HG03565 (cell line): ENCODE results near the gene POLL.

ENCODE experiments used
- ATAC-seq: cut with Tn5 transposase; IDR thresholded peaks from one replicate; pipeline ENCODE4 v1.9.1; 2021; ENCODE audit warnings: mild to moderate bottlenecking, moderate library complexity; ENCODE audit not compliant: unreplicated experiment

The POLL gene

DNA sequence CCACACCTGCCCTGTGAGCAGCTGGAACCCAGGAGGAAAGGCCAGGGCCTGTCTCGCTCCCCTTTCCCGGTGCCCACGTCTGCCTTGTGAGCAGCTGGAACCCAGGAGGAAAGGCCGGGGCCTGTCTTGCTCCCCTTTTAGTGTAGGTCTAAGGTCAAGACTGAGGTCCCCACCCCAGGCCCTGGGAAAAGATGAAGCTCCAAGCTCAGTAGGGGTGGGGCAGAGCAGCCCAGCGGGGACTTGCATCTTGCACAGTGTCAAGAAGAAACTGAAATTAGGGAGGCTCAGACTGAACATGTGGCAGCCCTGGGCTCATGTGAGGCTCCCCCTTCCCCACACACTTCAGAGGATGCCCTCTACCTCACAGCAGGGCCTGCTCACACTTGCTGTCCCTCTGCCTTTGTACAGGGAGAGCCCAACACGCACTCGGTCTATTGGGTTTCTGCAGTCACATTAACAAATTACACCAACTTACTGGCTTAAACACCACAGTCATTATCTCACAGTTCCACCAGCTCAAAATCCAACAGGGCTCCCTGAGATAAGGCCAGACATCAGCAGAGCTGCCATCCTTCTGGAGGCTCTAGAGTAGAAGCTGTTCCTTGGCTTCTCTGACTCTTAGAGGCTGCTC lies 12.4 kb downstream of the POLL start:
- ATAC-seq: no peak

- ATAC-seq: no peak
Measured at GRCh38 chr10:101575091-101575490, 13.0 kb downstream of the POLL start.

GRCh38 chr10:101573885-101574753 lies 13.9 kb downstream of the POLL start:
- ATAC-seq: no peak

DNA sequence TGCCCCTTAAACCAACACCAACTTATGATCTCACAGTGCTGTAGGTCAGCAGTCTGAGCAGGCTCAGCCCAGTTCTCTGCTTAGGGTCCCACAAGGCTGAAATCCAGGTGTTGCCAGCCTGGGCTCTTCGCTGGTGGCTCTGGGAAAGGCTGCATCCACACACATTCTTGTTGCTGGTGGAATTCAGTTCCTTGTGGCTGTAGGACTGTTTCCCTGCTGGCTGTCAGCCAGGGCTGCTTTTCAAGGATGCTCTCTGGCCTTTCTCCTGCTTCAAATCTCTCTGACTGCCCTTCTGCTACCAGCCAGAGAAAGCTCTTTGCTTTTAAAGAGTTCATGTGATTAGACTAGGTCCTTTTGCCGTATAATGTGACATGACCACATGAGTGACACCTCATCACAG lies 15.3 kb downstream of the POLL start:
- no peak for ATAC-seq

GRCh38 chr10:101572126-101572525 lies 15.9 kb downstream of the POLL start:
- no peak for ATAC-seq

DNA sequence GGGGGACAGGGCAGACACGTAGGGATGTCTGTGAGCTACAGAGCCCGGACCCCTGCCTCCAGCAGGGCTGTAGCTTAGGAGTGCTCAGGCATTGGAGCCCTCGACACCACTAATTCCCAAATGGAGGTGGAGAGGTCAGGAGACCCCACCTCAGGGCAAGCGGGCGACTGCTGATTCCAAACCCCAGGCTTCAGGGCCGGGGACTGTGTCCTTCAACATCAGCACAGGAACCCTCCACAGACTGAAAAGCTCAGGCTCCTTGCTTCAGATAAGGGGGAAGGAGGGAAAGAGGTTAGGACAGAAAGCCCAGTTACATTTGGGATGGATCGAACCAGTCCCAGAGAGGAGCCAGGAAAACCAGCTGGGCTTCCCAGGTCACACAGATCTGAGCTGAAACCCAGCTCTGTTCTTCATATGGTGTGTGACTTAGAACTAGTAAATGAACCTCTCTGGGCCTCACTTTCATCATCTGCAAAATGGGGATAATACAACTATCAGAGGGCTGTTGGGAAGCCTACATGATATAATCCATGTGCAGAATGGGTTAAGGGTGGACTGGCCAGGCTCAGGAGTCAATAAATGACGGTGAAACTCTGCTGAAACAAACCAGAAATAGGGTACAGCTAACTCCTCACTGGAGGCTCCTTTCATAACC lies 16.7 kb downstream of the POLL start:
- ATAC-seq: no peak

DNA sequence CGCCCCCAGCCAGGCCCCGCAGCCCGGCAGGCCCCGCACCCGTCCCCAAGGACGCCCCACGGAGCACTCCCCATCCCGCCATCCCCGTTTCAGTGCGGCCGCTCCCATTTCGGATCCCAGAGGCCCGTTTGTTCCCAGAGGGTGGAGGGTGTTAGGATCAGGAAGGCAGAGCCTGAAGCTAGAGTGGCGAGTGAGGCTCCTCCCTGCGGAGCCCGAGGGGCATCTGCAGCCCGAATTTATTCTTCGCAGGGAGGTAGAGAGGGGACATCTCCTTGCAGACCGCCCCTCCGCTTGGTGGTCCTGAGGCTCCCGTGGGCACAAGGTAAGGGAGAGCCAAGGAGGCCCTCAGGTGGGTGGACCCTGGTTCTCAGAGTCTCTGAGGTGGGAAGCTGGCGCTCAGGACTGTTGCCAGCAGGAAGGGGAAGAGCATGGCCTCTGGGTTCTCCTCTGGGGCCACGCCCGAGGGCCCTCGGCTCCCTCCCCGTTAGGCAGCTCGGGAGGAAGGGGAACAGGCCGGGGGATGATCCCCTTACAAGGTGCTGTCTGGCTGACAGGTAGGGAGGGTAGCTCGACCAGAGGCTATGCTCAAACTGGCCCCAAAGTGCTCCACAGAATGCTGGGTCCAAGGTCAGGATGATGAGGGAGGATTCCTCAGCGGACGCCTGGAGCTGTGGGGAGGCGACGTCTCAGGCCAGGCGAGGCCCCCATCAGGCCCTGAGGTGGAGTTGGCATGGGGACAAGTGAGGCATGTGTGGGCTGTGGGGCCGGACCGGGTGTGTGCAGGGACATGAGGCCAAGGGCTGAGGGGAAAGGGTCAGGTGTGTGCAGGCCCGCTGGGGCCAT lies 17.4 kb downstream of the POLL start:
- ATAC-seq: no peak

DNA sequence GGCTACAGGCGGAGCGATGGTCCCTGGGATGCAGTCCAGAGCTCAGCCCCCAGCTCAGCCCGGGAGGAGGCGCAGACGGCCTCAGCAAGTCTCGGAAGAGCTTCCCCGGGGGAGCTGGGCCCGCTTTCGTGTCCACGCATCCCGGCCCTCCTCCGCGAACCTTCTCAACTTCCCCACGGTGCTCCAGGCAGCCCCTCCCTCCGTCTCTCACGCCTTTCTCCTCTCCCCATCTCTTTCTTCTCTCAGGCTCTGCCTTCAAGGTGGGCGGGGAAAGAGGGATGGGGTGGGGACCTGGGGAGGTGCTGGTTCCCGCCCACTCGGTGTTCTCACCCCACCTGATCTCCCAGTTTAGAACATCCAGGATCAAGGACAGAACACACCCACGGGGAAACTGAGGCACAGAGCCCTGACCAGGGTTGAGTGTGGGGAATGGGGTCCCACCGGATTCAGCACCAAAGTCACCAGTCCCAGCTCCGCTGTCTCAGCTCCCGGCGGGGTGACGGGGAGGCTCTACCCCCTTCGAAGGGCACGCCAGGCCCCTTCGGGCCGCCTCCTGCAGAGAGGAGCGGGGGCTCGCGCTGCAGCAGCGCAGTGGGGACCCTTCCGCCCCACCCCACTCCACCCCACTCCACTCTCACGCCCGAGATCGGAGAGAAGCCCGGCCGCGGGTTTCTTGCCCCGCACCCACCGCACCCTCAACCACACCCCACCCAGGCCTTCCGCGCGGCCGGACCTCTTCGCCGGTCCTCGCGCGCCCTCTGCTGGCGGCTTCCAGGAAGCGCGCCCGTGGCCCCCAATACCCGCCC lies 18.2 kb downstream of the POLL start:
- no peak for ATAC-seq

- ATAC-seq: no peak
Measured at GRCh38 chr10:101569323-101569621, 18.8 kb downstream of the POLL start.

DNA sequence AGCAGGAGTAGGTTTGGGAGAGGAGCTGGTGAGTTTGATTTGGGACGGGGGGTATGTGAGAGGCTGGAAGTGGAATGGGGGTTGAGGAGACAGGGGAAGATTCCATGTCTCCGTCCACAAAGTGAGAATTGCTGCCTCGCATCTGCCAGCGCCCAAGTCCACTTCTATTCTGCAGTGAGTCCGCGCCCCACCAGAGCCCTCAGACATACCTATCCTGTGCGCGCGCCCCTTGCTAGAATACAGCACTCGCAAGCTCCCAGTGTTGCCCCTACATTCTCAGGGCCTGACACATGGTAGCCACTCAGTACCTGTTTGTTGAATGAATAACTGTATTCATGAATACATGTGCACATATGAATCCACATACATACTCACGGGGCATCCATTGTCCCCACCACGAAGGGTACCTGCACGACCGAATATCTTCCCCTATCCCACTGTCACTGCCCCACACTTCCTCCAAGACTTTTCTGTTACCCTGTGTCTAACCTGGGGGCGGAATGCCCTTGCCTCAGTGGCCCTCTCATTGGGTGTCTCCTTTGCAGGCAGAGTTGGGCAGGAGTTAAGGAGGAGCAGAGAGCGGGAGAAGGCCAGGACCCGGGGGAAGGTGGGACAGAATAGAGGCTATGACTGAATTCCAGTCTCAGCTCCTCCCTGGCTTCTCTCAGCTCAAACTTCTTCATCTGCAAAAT lies 19.9 kb downstream of the POLL start:
- ATAC-seq: no peak

DNA sequence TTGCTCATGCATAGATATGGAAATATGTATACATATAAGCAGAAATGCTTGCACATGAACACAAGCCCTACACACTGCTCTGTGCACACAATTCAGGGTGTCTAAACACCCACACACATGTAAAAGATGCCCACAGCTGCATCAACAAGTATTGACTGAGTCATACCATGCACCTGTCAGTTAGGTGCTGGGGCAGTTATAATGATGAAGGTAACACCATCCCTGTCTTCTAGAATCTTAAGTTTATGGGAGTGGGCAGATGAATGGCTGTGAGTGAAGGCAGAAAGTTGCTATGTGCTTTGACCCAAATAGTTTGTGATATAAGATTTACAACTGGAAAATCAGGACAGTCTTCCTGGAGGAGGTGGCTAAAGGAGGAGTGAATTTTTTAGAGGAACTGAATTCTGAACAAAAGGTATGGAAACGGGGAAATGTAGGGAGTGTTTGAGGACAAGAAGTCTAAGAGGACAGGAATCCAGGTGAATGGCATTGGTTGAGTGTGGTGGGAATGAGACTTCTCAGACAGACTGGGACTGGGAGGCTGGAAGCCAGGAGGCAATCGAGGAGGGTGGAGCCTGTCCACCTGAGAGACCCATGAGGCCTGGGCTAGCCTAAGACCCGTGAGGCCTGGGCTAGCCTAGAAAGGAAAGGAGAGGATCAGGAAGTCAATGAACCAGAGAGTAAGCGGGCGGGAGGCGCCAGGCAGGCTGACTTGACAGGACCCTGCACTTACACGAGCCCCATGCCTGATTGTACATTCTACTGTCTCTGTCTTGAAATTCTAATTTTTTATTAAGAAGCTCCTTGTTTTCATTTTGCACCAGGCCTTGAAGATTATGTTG lies 20.7 kb downstream of the POLL start:
- ATAC-seq: no peak

- no peak for ATAC-seq
Measured at GRCh38 chr10:101566333-101567164, 21.5 kb downstream of the POLL start.

DNA sequence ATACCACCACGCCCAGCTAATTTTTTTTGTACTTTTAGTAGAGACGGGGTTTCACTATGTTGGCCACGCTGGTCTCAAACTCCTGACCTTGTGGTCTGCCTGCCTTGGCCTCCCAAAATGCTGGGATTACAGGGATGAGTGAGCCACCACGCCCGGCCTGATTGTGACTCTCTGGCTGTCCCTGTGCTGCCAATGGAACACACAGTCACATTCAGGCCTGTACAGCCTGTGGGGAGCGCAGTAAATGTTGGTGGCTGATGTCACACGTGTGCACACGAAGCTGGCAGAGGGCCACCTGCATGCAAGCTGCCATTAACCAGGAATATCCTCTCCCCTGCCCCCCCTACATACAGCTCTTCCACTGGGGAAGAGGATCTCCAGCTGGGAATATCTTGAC lies 22.1 kb downstream of the POLL start:
- ATAC-seq: no peak

GRCh38 chr10:101565370-101565900 lies 22.6 kb downstream of the POLL start:
- ATAC-seq: no peak

DNA sequence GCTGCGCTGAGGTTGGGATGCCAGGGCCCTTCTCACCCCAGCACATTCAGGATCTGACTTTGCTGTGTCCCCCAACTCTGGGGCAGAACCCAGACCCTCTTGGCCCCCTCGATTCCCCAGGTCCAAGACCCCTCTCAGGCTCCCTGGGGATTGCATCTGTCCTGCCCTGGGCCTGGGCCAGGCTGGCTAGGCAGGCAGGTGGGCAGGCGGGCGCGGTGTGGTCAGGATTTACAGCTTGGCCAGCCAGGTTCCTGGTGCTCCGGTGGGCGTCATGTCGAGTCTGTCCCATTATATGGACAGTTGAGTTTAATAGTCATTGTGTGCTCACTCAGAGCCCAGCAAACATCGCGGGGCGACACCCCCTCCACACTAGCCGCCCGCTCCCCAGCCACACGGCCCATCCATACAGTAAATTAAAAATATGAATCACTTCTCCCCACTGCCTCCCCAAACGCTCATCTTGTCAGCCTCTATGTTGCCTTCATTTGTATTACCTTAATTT lies 23.5 kb downstream of the POLL start:
- no peak for ATAC-seq

- ATAC-seq: no peak
Measured at GRCh38 chr10:101563497-101564040, 24.5 kb downstream of the POLL start.

DNA sequence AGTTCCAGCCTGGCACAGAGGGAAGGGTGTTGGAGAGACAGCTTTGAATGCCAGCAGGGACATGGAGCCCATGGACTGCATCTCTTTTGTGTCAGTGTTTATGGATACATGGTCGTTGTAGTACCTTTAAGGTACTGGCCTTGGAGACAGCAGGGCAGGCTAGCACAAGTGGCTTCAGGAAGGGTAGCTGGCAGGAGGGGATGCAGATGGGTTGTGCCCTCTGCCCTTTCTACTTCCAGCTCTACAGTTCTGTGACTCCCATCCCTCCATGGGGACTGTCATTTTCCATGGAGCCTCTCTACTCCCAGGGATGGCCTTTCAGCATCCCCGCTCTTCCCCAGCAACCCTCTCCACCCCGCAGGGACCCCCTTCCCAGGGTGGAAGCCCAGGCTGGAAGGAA lies 25.1 kb downstream of the POLL start:
- ATAC-seq: no peak
